HG03378 (cell line): ENCODE measurements around the gene PTPRU.

Source experiments
- ATAC-seq: cut with Tn5 transposase; IDR thresholded peaks from one replicate; pipeline ENCODE4 v1.9.1; 2021; ENCODE audit warnings: mild to moderate bottlenecking, moderate library complexity; ENCODE audit not compliant: unreplicated experiment

The PTPRU gene

DNA sequence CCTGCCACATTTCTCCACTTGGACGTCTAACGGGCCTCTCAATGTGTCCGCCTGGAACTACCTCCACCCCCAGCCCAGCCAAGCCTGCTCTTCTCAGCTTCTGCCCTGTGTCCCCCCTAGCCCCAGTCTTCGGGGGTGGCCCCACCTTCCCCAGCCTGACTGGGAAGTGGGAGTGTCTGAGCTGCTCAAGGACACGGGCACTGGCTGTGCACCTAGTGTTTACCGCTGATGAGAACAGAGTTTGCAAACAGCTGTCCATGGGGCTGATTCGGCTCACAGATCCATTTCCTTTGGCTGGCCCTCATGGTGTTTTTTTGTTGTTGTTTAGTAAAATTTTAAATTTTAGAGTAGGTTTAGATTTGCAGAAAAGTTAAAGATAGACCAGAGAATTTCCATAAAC lies 121.1 kb downstream of the PTPRU start:
- ATAC-seq, result no peak

DNA sequence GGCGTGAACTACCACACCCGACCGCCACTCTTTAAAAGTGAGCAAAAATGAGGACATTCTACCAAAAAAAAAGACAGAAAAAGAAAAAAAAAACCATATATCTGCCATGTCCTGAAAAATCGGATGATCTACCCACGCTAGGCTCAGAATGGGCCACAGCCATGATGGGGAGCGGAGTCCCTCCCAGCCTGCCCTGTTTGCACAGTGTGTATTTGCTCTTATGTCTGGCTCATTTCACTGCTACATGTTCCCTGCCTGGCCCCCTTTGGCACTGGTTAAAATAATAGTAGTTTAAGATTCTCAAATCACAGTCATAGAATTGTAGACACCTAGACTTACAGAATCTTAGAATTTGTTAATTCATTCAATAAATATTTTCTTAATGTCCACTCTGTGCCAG lies 121.9 kb downstream of the PTPRU start:
- ATAC-seq, result no peak

DNA sequence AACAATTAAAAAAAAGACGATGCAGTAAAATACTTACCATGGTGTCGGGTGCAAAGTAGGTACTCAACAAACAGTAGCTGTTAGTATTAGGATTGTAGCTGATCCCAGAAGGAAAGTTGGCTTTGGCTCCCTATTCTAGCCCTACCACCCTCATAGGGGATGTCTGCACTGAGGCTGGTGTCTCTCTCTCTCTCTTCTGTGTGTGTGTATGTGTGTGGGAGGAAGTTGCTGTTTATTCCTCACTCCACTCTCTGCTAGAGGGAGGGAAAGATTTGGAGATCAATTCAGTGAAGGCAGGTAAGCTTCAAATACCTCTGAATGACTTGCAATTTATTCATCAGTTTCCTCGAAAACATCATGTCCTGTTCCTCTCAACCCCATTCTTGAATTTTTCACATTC lies 124.4 kb downstream of the PTPRU start:
- no peak for ATAC-seq

DNA sequence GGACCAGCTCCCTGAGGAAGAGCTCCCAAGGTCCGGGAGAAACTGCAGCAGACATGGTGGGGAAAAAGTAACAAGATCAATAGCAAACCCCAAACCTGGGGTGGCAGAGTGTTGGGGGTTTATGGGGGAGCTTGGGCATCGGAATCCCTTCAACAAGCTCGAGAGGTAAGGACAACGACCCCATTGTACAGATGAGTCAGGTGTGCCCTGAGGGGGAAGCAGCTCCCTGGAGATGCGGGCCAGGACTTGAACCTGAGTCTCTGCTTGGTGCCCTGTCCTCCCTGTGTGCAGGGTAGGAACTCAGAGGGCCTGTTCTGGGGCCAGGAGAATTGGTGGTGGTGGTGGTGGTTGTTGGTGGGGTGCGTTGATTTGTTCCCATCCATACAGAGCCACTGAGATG lies 125.4 kb downstream of the PTPRU start:
- no peak for ATAC-seq

DNA sequence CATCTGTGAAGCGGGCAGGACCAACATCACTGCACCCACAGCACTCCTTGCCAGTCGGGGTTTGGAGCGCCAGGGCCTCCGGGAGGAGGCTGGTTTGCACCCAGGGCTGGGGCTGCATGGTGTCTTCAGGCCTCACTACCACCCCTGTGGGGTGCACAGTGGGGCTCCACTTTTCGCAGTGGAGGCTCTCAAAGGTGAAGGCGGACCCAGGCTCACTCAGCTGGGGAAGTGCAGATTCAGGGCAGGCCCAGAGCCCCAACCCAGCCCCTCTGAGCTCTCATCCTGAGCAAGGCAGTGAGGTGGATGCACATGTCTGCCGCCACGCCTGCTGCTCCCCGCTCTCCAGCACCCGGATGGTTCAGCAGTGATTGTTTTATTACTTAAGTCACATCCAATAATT lies 125.8 kb downstream of the PTPRU start:
- ATAC-seq, result no peak

DNA sequence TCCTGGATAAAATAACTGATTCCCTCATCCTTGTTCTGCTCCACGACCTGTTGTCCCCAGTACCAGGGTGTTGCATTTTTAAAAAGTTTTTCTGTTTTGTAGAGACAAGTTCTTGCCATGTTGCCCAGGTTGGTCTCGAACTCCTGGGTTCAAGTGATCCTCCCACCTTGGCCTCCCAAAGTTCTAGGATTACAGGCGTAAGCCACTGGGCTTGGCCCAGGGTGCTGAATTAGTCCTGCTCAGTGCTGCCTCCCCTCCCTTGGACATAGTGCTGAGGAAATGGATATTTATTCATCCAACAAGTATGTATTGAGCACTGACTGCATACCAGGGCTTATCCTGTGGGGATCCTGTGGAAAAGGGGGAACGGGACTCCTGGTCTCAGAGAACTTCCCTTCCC lies 126.4 kb downstream of the PTPRU start:
- no peak for ATAC-seq

DNA sequence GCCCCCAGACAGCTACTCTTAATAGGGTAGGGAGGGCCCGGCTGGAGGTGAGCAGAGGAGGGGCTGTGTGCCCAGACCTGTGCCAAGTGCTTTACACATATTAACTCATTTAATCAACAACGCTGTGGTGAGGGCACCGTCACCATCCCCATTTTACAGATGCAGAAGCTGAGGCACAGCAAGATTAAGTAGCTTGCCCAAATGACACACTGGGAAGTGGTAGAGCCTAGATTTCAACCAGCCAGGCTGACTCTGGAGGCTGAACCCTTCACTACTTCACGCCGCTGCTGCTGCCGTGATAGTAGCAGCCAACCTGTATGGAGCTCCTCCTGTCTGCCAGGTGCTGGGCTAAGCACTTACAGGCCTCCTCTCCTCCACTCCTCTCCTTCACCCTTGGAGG lies 127.2 kb downstream of the PTPRU start:
- ATAC-seq, result no peak

DNA sequence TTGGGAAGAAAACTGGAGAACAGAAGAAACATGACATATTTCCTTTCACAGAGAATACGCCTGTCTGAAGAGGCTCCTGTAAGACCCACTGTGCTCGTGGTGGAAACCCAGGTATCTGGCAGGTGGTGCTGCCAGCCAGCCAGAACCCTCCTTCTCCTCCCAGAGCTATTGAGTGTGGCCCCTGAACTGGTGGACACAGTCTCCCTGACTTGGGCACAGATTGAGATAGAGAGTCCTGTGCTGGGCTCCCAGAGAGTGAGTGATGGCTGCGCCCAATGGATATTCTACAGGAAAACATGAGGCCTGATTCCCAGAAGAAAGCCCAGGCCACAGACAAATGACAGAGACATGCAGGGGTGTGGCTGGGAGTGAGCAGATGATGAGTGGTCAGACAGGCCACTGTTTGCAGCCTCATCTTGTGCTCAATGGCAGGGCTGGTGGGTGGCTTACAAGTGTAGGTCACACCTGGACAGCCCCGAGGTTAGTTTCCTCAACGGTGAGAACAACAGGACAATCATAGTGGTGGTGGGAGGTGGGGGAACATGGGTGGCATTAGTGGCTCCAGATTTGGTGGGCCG lies 127.9 kb downstream of the PTPRU start:
- no peak for ATAC-seq

DNA sequence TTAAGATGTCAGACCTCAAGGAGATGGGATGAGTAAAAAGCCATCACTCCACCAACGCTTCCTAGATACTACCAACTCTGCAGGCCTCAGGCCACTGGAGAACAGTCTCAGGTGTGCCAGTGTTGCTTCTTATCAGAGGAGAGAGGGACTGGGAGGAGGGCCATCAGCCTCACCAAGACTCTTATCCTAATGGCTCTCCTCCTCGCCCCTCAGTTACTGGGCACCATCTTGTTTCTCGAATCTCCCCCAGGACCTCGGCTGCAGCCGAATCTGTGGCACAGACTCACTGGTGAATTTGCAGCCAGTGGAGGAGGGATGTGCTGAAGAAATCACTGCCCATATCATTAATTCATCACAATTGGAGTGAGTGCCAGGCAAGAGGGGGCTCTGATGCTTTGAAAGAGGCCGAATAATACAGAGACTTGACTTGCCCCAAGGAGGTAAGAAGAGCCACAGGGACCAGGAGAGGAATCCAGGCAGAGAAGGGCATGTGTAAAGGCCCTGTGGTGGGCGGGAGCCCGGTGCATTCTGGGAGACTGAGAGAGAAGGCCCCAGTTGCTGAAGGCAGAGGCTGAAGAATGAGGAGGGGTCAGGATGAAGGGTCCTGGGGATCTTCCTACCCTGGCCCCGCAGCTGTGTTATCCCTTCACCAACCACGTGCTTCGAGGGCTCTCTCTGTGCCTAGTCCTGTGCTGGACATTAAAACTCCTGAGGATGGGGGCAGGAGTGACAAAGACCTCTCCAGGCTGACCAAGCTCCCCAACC lies 129.8 kb downstream of the PTPRU start:
- ATAC-seq, result no peak

DNA sequence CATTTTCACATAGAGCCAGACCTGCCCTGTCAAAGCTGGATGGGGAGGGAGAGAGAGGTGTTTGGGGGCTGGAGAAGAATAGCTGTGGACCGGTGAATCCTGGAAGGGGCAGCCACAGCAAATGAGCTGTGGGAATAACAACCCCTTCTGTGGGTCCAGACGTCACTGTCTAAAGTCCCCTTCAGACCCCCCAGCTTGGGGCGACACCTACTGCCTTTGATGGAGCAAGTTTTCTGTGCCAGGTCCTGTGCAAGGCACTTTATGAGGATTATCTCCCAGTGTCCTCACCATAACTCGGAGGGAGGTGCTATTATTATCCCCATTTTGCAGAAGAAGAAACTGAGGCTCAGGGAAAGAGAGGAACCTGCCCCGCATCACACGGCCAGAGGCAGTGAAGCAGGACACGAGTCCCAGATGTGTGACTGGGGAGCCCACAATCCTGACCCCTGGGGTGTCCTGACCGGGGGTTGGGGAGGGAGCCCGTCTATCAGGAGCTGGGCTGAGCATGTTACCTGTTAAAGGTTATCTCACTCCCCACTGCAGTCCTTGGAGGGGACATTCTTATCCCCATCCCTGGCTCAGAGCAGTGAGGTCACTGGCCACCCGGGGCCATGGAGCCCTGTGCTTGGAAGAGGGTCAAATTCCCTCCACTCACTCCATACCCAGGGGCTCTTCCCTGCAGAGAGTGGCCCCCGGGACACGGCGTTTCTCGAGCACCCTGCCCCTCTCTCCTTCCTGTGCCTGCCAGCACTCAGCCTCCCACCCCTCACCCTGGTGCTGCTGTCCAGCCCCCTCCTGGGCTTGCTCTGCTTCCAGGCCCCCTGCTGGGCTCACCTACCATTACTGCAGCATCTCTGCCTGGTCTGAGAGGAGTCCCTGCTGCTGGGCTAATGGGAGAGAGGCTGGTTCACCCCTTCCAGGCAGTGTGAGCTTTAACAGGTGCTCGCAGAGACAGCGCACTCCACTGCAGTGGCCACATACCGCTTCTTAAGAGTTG lies 132.9 kb downstream of the PTPRU start:
- ATAC-seq, result no peak

DNA sequence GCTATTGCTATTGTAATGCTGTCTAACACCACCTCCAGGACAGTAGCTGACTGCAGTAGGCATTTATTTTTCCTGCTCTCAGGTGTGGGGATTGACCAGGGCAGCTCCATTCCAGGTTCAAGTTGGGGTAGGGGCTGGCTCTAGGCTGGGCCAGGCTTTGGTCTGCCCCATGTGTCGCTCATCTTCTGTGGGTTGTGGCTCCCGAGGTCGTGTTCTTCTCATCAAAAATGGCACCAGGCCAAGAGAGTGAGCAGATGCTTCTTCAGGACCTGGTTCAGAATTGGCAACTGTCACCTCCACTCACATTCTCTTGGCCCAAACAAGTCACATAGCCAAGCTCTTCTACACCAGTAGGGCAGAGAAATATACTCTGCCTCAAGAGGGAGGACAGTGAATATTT lies 133.7 kb downstream of the PTPRU start:
- no peak for ATAC-seq

DNA sequence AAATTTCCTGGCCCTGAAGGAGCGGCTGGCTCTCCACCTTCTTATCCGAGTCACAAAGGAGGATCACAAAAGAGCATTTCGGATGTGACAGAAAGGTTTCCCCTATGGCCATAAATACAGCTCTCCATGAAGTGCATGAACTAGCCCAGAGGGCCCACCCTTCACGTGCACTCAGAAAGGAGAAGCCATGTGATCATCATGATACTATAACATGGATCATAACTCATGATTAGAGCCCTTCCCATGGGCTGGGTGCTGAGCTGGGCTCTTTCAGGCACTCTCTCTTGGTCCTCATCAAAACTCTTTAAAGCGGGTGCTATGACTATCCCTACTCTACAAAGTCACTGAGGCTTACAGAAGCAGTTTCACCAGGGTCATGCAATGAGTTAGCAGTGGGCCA lies 135.0 kb downstream of the PTPRU start:
- no peak for ATAC-seq

DNA sequence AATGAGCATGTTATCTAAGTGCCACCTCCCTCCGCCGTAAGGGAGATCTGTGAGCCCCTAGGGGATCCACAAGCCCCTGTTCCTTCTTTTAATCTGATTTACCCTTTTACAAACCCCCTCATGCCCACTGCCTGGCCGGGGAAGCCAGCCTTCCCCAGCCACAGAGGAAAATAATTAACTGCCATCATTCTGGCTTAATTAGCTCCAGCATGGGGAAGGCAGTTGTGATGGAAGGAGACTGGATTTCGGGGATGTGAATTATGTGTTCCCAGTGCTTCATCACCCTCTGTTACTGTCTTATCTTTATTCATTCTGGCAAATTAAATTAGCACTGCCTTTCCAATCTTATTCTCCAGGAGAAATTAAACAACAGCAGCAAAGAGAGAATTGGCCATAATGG lies 135.8 kb downstream of the PTPRU start:
- ATAC-seq, result no peak
